ENCODE results near the gene SPATS2L.

SPATS2L gene

GRCh38 chr2:200472853-200473464 lies 166.5 kb downstream of the SPATS2L start:
- no peak for DNase-seq

- DNase-seq = no peak
Observed at GRCh38 chr2:200475795-200476194, 169.3 kb downstream of the SPATS2L start.

GRCh38 chr2:200476836-200477235 lies 170.3 kb downstream of the SPATS2L start:
- DNase-seq = no peak

- DNase-seq = no peak
Observed at GRCh38 chr2:200477667-200478131, 171.2 kb downstream of the SPATS2L start.

GRCh38 chr2:200479692-200480265 lies 173.3 kb downstream of the SPATS2L start:
- no peak for DNase-seq

- DNase-seq = no peak
Observed at GRCh38 chr2:200482194-200482593, 175.7 kb downstream of the SPATS2L start.

- DNase-seq = peak; percentile 74
Observed at GRCh38 chr2:200483729-200484198, 177.3 kb downstream of the SPATS2L start.

- no peak for DNase-seq
Observed at GRCh38 chr2:200484934-200485333, 178.4 kb downstream of the SPATS2L start.

GRCh38 chr2:200486529-200486928 lies 180.0 kb downstream of the SPATS2L start:
- no peak for DNase-seq

- no peak for DNase-seq
Observed at GRCh38 chr2:200488169-200488568, 181.7 kb downstream of the SPATS2L start.

GRCh38 chr2:200490001-200490400 lies 183.5 kb downstream of the SPATS2L start:
- no peak for DNase-seq

GRCh38 chr2:200492656-200493055 lies 186.2 kb downstream of the SPATS2L start:
- DNase-seq = no peak

GRCh38 chr2:200494048-200494447 lies 187.6 kb downstream of the SPATS2L start:
- DNase-seq = no peak

- DNase-seq = no peak
Observed at GRCh38 chr2:200496696-200497095, 190.2 kb downstream of the SPATS2L start.

GRCh38 chr2:200498402-200499162 lies 192.1 kb downstream of the SPATS2L start:
- no peak for DNase-seq

- no peak for DNase-seq
Observed at GRCh38 chr2:200502196-200502595, 195.7 kb downstream of the SPATS2L start.

- DNase-seq = peak; percentile 2
Observed at GRCh38 chr2:200506679-200507078, 200.2 kb downstream of the SPATS2L start.

GRCh38 chr2:200507179-200507578 lies 200.7 kb downstream of the SPATS2L start:
- no peak for DNase-seq

- DNase-seq = peak; percentile 14
Observed at GRCh38 chr2:200509235-200509611, 202.7 kb downstream of the SPATS2L start.

- peak; percentile 89 for DNase-seq
Observed at GRCh38 chr2:200509612-200510433, 203.3 kb downstream of the SPATS2L start, which contains the start of gene KCTD18. Gene KCTD18, minus strand, starts transcription at chr2:200510068. Its CDS starts 3,052 bp downstream, at chr2:200507016.

- no peak for DNase-seq
Observed at GRCh38 chr2:200515155-200515554, 208.7 kb downstream of the SPATS2L start.

GRCh38 chr2:200523158-200523557 lies 216.7 kb downstream of the SPATS2L start:
- DNase-seq = no peak

GRCh38 chr2:200523604-200524003 lies 217.1 kb downstream of the SPATS2L start:
- DNase-seq = no peak
